Liver (tissue), 4 donors: ENCODE results near the gene RGR. TPM values are rescaled to one million over a fixed set of nuclear protein-coding genes. Genes with fewer than 3 reads are reported as not detected.

Experiments used
- polyA plus RNA-seq, 2 donors: library from polyadenylated mRNA; stranded (reverse) in 1 of 2; unstranded in 1 of 2; fragments of 200-250 nt in 1 of 2; fragments of >200 nt in 1 of 2; fragmentation: Nextera tagmentation in 1 of 2; extraction: Ambion mirVana in 1 of 2; gene quantifications; one replicate each; pipeline versions ENCODE4 v1.2.1 to v1.2.3, GENCODE V29; 2013 to 2015
- total RNA-seq, 2 donors: library from RNA; depleted of rRNA; stranded (reverse); fragments of >200 nt; gene quantifications; one replicate each; pipeline ENCODE4 v1.2.3, GENCODE V29; 2014
- donor health status: healthy.
- donor health status: healthy.
- donor health status: healthy.

The RGR gene
- total and polyA plus RNA-seq, 4 donors, result not detected

Other genes with a start within 250 kb of the RGR start
- 100 to 1,000 TPM; 156 to 173 TPM for gene GHITM, start 105.5 kb upstream of the RGR start, total RNA-seq
- 100 to 1,000 TPM; 214 to 252 TPM for gene GHITM, start 105.5 kb upstream of the RGR start, polyA plus RNA-seq
- gene GPR15LG, start 71.3 kb upstream of the RGR start, total RNA-seq, result not detected
- gene GPR15LG, start 71.3 kb upstream of the RGR start, polyA plus RNA-seq, result not detected
- under 1 TPM; 0.17 to 0.51 TPM for gene CDHR1, start 50.5 kb upstream of the RGR start, total RNA-seq
- under 1 TPM; 0.07 to 0.10 TPM for gene CDHR1, start 50.5 kb upstream of the RGR start, polyA plus RNA-seq
- gene LRIT2, start 19.5 kb upstream of the RGR start, total RNA-seq, result not detected
- gene LRIT2, start 19.5 kb upstream of the RGR start, polyA plus RNA-seq, result not detected
- gene LRIT1, start 3.5 kb upstream of the RGR start, total RNA-seq, result not detected
- gene LRIT1, start 3.5 kb upstream of the RGR start, polyA plus RNA-seq, result not detected
- 10 to 100 TPM in 1 of 2 donors, 1 to 10 TPM in 1; 6.5 to 18.2 TPM for gene CCSER2, start 83.5 kb downstream of the RGR start, total RNA-seq
- gene CCSER2, start 83.5 kb downstream of the RGR start, polyA plus RNA-seq, result 10 to 100 TPM in 1 of 2 donors, 1 to 10 TPM in 1; 5.6 to 17.7 TPM